ENCODE results near the gene C2orf78.
"Not testable (repeated sequence)": the region's sequence is repeated elsewhere in the genome, so short reads cannot be mapped to it uniquely, and the experiment has no call there.

C2orf78 gene

GRCh38 chr2:73783402-73783801, 581 bp upstream of the C2orf78 start:
- DNase-seq: not testable (repeated sequence)

GRCh38 chr2:73811878-73812277, 27.9 kb downstream of the C2orf78 start:
- DNase-seq: no peak

GRCh38 chr2:73812635-73813034, 28.7 kb downstream of the C2orf78 start:
- DNase-seq: no peak

- no peak for DNase-seq
Measured at GRCh38 chr2:73818296-73818695, 34.3 kb downstream of the C2orf78 start.

- DNase-seq: no peak
Measured at GRCh38 chr2:73821227-73821626, 37.2 kb downstream of the C2orf78 start.

GRCh38 chr2:73821669-73822068, 37.7 kb downstream of the C2orf78 start:
- DNase-seq: no peak

GRCh38 chr2:73822276-73822675, 38.3 kb downstream of the C2orf78 start:
- DNase-seq: no peak

- no peak for DNase-seq
Measured at GRCh38 chr2:73822991-73823390, 39.0 kb downstream of the C2orf78 start.

- DNase-seq: no peak
Measured at GRCh38 chr2:73823416-73823815, 39.4 kb downstream of the C2orf78 start.

- DNase-seq: peak; percentile 35 to 74
Measured at GRCh38 chr2:73823916-73824523, 40.0 kb downstream of the C2orf78 start.

GRCh38 chr2:73825408-73825807, 41.4 kb downstream of the C2orf78 start:
- DNase-seq: peak; percentile 14 to 52

GRCh38 chr2:73827018-73827417, 43.0 kb downstream of the C2orf78 start:
- DNase-seq: peak in 1 of 2 experiments; percentile 40

GRCh38 chr2:73827660-73828388, 43.8 kb downstream of the C2orf78 start:
- no peak for DNase-seq

- no peak for DNase-seq
Measured at GRCh38 chr2:73828389-73828817, 44.4 kb downstream of the C2orf78 start.

GRCh38 chr2:73828818-73829570, 45.0 kb downstream of the C2orf78 start, which contains the start of gene STAMBP:
TSS of gene STAMBP (plus strand) at chr2:73828961. CDS start at chr2:73830857, 1,896 bp downstream.
- peak; percentile 93 to 94 for DNase-seq

- DNase-seq: no peak
Measured at GRCh38 chr2:73830871-73831401, 47.0 kb downstream of the C2orf78 start.

GRCh38 chr2:73832930-73833329, 48.9 kb downstream of the C2orf78 start:
- no peak for DNase-seq

GRCh38 chr2:73836141-73836943, 52.4 kb downstream of the C2orf78 start:
- DNase-seq: peak in 1 of 2 experiments; percentile 40

- peak; percentile 47 to 62 for DNase-seq
Measured at GRCh38 chr2:73837847-73838585, 54.0 kb downstream of the C2orf78 start.

GRCh38 chr2:73838889-73839534, 55.0 kb downstream of the C2orf78 start:
- no peak for DNase-seq
